Measurements from ENCODE around the gene GALNT1.

DNA sequence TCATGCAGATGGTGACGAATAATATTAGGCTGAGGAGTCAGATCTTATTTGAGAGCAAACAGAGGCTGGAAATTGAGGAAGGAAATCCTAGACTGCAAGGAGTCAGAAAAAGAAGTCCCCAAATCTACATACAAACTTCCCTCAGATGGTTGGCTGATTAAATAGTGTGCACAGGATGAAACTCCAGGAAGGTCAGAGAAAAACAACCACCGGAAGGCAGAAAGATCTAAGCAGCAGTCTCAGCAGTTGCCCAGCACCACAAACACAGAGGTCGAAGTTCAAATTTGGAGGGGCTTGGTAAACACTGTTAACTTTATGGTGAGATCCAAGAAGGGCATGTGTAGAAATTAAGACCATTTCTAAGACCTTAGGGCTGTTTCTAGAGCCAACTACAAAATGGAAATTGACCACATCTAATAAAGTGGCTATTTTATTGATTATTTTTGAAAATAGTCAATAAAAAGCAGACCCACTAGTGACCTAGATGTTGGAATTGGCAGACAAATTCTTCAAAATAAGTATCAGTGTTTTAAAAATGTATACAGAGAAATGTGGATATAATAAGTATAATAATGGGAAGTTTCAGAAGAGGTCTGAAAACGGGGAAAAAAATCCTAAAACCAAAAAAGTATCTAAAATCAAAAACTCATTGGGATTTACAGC is 134.8 kb downstream of the GALNT1 start:
- TF ChIP-seq, protein P1, sequence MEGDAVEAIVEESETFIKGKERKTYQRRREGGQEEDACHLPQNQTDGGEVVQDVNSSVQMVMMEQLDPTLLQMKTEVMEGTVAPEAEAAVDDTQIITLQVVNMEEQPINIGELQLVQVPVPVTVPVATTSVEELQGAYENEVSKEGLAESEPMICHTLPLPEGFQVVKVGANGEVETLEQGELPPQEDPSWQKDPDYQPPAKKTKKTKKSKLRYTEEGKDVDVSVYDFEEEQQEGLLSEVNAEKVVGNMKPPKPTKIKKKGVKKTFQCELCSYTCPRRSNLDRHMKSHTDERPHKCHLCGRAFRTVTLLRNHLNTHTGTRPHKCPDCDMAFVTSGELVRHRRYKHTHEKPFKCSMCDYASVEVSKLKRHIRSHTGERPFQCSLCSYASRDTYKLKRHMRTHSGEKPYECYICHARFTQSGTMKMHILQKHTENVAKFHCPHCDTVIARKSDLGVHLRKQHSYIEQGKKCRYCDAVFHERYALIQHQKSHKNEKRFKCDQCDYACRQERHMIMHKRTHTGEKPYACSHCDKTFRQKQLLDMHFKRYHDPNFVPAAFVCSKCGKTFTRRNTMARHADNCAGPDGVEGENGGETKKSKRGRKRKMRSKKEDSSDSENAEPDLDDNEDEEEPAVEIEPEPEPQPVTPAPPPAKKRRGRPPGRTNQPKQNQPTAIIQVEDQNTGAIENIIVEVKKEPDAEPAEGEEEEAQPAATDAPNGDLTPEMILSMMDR (IDR thresholded peaks at IDR 0.05), result no peak
- TF ChIP-seq EZH2phosphoT487 (IDR thresholded peaks at IDR 0.05) (no peak), EZH2 (IDR thresholded peaks at IDR 0.05) (no peak)
